Neural cell (in vitro differentiated cells): ENCODE measurements around the gene SH3RF3. TPM values are rescaled to one million over a fixed set of nuclear protein-coding genes. Genes with fewer than 3 reads are reported as not detected.

Source experiments
- H2AFZ ChIP-seq: fragments of 200-600, 300-800 bp; sonication (generic), shearing (Covaris generic); 2 replicates; pipeline ENCODE4 v1.6.0; 2014; ENCODE audit warnings: low read depth, mild to moderate bottlenecking, antibody characterized with exemption, low read length, moderate library complexity
- H3F3A ChIP-seq: fragments of 200-600 bp; shearing (Covaris generic); 2 replicates; pipeline ENCODE4 v1.6.1; 2016; ENCODE audit warnings: mild to moderate bottlenecking, moderate library complexity, mixed read lengths, antibody characterized with exemption, low read length; ENCODE audit not compliant: insufficient read depth, poor library complexity, severe bottlenecking
- H3K27ac ChIP-seq: fragments of 200-600, 300-800 bp; sonication (generic), shearing (Covaris generic); 2 replicates; pipeline ENCODE4 v1.5.1; 2014; ENCODE audit warnings: mild to moderate bottlenecking, low read length, moderate library complexity
- H3K27me3 ChIP-seq: fragments of 300-800, 200-600 bp; sonication (generic), shearing (Covaris generic); 2 replicates; pipeline ENCODE4 v1.6.0; 2014; ENCODE audit warnings: mild to moderate bottlenecking, low read depth, low read length, moderate library complexity; ENCODE audit not compliant: insufficient read depth
- H3K36me3 ChIP-seq: fragments of 300-800, 200-600 bp; sonication (generic), shearing (Covaris generic); 2 replicates; pipeline ENCODE4 v1.5.1; 2014; ENCODE audit warnings: mild to moderate bottlenecking, antibody characterized with exemption, low read length, moderate library complexity; ENCODE audit not compliant: insufficient read depth
- H3K4me2 ChIP-seq: fragments of 300-800, 200-600 bp; sonication (generic), shearing (Covaris generic); 2 replicates; pipeline ENCODE4 v1.6.0; 2014; ENCODE audit warnings: mild to moderate bottlenecking, low read length
- H3K4me3 ChIP-seq: fragments of 300-800, 200-600 bp; sonication (generic), shearing (Covaris generic); 2 replicates; pipeline ENCODE4 v1.5.1; 2014; ENCODE audit warnings: mild to moderate bottlenecking, low read length, moderate library complexity
- H3K79me2 ChIP-seq: fragments of 200-600 bp; shearing (Covaris generic); replicated peaks from 2 replicates; pipeline ENCODE4 v1.6.0; 2014; ENCODE audit warnings: mild to moderate bottlenecking, low read length, moderate library complexity; ENCODE audit not compliant: insufficient read depth
- H3K9ac ChIP-seq: fragments of 300-800, 200-600 bp; sonication (generic), shearing (Covaris generic); 2 replicates; pipeline ENCODE4 v1.6.1; 2016; ENCODE audit warnings: mild to moderate bottlenecking, low read length, mixed read lengths
- H3K9me2 ChIP-seq: fragments of 200-600 bp; shearing (Covaris generic); 2 replicates; pipeline ENCODE4 v1.6.1; 2016; ENCODE audit warnings: mild to moderate bottlenecking, low read length, mixed read lengths; ENCODE audit not compliant: insufficient read depth
- H3K9me3 ChIP-seq: fragments of 200-600, 300-800 bp; sonication (generic), shearing (Covaris generic); 2 replicates; pipeline ENCODE4 v1.6.1; 2016; ENCODE audit warnings: mild to moderate bottlenecking, mixed run types, low read length, moderate library complexity, mixed read lengths
- H4K20me1 ChIP-seq: fragments of 200-600 bp; shearing (Covaris generic); 2 replicates; pipeline ENCODE4 v1.6.1; 2016; ENCODE audit warnings: mild to moderate bottlenecking, mixed run types; ENCODE audit not compliant: insufficient read depth
- CTCF ChIP-seq: fragments of 450-650 bp; IDR thresholded peaks from 2 replicates; pipeline ENCODE4 v1.5.1; 2014; ENCODE audit warnings: antibody characterized with exemption, mild to moderate bottlenecking, moderate library complexity; ENCODE audit not compliant: poor library complexity, severe bottlenecking
- EP300 ChIP-seq: fragments of 450-650 bp; conservative IDR thresholded peaks from 2 replicates; pipeline ENCODE4 v1.6.1; 2014; ENCODE audit warnings: antibody characterized with exemption, mild to moderate bottlenecking, moderate library complexity; ENCODE audit not compliant: poor library complexity, severe bottlenecking
- EZH2 ChIP-seq: fragments of 200-600, 300-800 bp; shearing (Covaris generic), sonication (generic); IDR thresholded peaks from 2 replicates; pipeline ENCODE4 v1.6.1; 2014; ENCODE audit warnings: antibody characterized with exemption, low read length, borderline replicate concordance, mild to moderate bottlenecking; ENCODE audit not compliant: insufficient read depth, poor library complexity, severe bottlenecking
- MXI1 ChIP-seq: fragments of 450-650 bp; conservative IDR thresholded peaks from 2 replicates; pipeline ENCODE4 v1.6.1; 2014; ENCODE audit warnings: antibody characterized with exemption, mild to moderate bottlenecking; ENCODE audit not compliant: poor library complexity, severe bottlenecking
- POLR2AphosphoS5 ChIP-seq: IDR thresholded peaks from 2 replicates; pipeline ENCODE4 v1.6.1; 2012
- RAD21 ChIP-seq: fragments of 450-650 bp; conservative IDR thresholded peaks from 2 replicates; pipeline ENCODE4 v1.6.1; 2014; ENCODE audit warnings: antibody characterized with exemption, mild to moderate bottlenecking, moderate library complexity
- REST ChIP-seq: IDR thresholded peaks from 2 replicates; pipeline ENCODE4 v1.6.1; 2012; ENCODE audit warnings: borderline replicate concordance
- SMC3 ChIP-seq: fragments of 450-650 bp; conservative IDR thresholded peaks from 2 replicates; pipeline ENCODE4 v1.6.1; 2014; ENCODE audit warnings: antibody characterized with exemption, mild to moderate bottlenecking, moderate library complexity; ENCODE audit not compliant: poor library complexity
- TAF1 ChIP-seq: IDR thresholded peaks from 2 replicates; pipeline ENCODE4 v1.6.1; 2012; ENCODE audit warnings: low read depth
- polyA plus RNA-seq: library from polyadenylated mRNA; depleted of rRNA; stranded (reverse); fragments of >200 nt; gene quantifications from 2 replicates; pipeline ENCODE4 v1.2.3, GENCODE V29; 2014

The SH3RF3 gene
- polyA plus RNA-seq, 1 donor from 2014 or later = 0.53 TPM

- Histone ChIP-seq H4K20me1 (no peaks in the 10 kb centered on the region), H2AFZ (no peak overlapping the region), H3K36me3 (no peaks in the 10 kb centered on the region), H3K9me3 (no peaks in the 10 kb centered on the region), H3K9ac (no peak overlapping the region), H3K79me2 (no peaks in the 10 kb centered on the region), H3K4me3 (no peak overlapping the region), H3K4me2 (no peak overlapping the region), H3F3A (no peaks in the 10 kb centered on the region), H3K9me2 (no peaks in the 10 kb centered on the region), H3K27ac (no peak overlapping the region), H3K27me3 (no peaks in the 10 kb centered on the region)
- no peak for TF ChIP-seq EZH2
Measured at GRCh38 chr2:109408043-109408335, 279.0 kb downstream of the SH3RF3 start.

- no peak for TF ChIP-seq EP300
- TF ChIP-seq CTCF = no peak
- TF ChIP-seq TAF1 = no peak
- TF ChIP-seq RAD21 = no peak
- no peak for TF ChIP-seq EZH2
- no peak for TF ChIP-seq REST
- TF ChIP-seq SMC3 = no peak
- no peak for TF ChIP-seq MXI1
- no peak for TF ChIP-seq POLR2AphosphoS5
Measured at GRCh38 chr2:109409321-109410038, 280.5 kb downstream of the SH3RF3 start.

More at GRCh38 chr2:109409321-109410038, 280.5 kb downstream of the SH3RF3 start:
- Histone ChIP-seq H3K36me3 (no peaks in the 10 kb centered on the region), H3K9me3 (no peaks in the 10 kb centered on the region), H3F3A (no peaks in the 10 kb centered on the region), H2AFZ (no peak overlapping the region), H3K4me3 (peak overlapping the region; percentile 36), H3K4me2 (no peak overlapping the region), H3K9me2 (no peaks in the 10 kb centered on the region), H3K9ac (peak overlapping the region; percentile 36), H3K27me3 (no peaks in the 10 kb centered on the region), H3K79me2 (no peaks in the 10 kb centered on the region), H4K20me1 (no peaks in the 10 kb centered on the region), H3K27ac (peak overlapping the region; percentile 43)
